ENCODE measurements around the gene PANK2. TPM values are rescaled to one million over a fixed set of nuclear protein-coding genes. Genes with fewer than 3 reads are reported as not detected.

Gene PANK2
- total RNA-seq, 6 donors from 2014 or later: 34.3 to 58.7 (median 50.4) TPM

GRCh38 chr20:3973705-3974104 lies 84.5 kb downstream of the PANK2 start:
- H3K9me3 ChIP-seq: no peaks in the 10 kb centered on the region
- no peaks in the 10 kb centered on the region for H3K36me3 ChIP-seq
- H3K4me3 ChIP-seq: no peak overlapping the region
- H3K27ac ChIP-seq: no peak overlapping the region
- WGBS, 2 donors: 70 to 77% methylated on average over 2 of the region's 2 CpGs
- no peak for ATAC-seq (ENCODE audit: low FRiP score in 2 of 2)
- no peaks in the 10 kb centered on the region for H3K27me3 ChIP-seq
- TF ChIP-seq POLR2A (IDR thresholded peaks at IDR 0.05): no peak
- no peak for TF ChIP-seq CTCF (IDR thresholded peaks at IDR 0.05)
- TF ChIP-seq POLR2AphosphoS5 (IDR thresholded peaks at IDR 0.05): no peak
- no peak for TF ChIP-seq EP300 (IDR thresholded peaks at IDR 0.05)
- peaks cover 0 to 4% (median 0%) of the 10 kb centered on the region in 4 donors for H3K4me1 ChIP-seq
- no peak for DNase-seq

DNA sequence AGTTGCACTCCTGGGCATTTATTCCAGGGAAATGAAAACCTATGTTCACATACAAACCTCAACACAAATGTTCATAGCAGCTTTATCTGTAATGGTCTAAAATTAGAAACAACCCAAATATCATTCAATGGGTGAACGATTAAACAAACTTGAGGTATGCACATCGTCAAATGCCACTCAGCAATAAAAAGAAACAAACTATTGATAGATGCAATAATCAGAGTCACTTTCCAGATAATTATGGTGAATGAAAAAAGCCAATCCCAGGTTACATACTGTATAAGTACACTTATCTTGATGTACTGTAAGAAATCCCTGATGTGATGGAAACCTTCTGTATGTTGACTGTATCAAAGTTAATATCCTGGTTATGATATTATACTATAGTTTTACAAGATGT lies 87.3 kb downstream of the PANK2 start:
- no peak for DNase-seq
- Histone ChIP-seq H3K4me3 (no peak overlapping the region), H3K36me3 (no peaks in the 10 kb centered on the region), H3K4me1 (peaks cover 4 to 20% (median 10%) of the 10 kb centered on the region in 4 donors), H3K27ac (no peak overlapping the region), H3K9me3 (no peaks in the 10 kb centered on the region), H3K27me3 (no peaks in the 10 kb centered on the region)
- TF ChIP-seq POLR2AphosphoS5 (IDR thresholded peaks at IDR 0.05) (no peak), CTCF (IDR thresholded peaks at IDR 0.05) (no peak), POLR2A (IDR thresholded peaks at IDR 0.05) (no peak), EP300 (IDR thresholded peaks at IDR 0.05) (no peak)
- 35 to 36% methylated on average over 2 of the region's 2 CpGs for WGBS, 2 donors
- no peak for ATAC-seq (ENCODE audit: low FRiP score in 2 of 2)

Small RNAs within 50 kb of the gene (small RNA-seq; reads per million reads assigned to genes)
- 0.86 to 2.2 (median 1.3) reads per million in 4 donors for gene MIR103A2

Other genes with a start within 250 kb of the PANK2 start
- gene GFRA4, start 226.0 kb upstream of the PANK2 start, total RNA-seq: not detected
- gene ADAM33, start 207.4 kb upstream of the PANK2 start, total RNA-seq: 10 to 100 TPM in 3 of 6 donors, 1 to 10 TPM in 3; 2.3 to 26.2 (median 10.5) TPM
- 10 to 100 TPM; 14.4 to 69.9 (median 60.7) TPM for gene SIGLEC1, start 176.8 kb upstream of the PANK2 start, total RNA-seq
- gene HSPA12B, start 156.7 kb upstream of the PANK2 start, total RNA-seq: 10 to 100 TPM; 18.4 to 53.7 (median 21.5) TPM
- 10 to 100 TPM in 5 of 6 donors, 1 to 10 TPM in 1; 6.7 to 41.9 (median 39.1) TPM for gene ADISSP, start 121.6 kb upstream of the PANK2 start, total RNA-seq
- gene SPEF1, start 107.9 kb upstream of the PANK2 start, total RNA-seq: 10 to 100 TPM in 1 of 6 donors, 1 to 10 TPM in 4, under 1 TPM in 1; 0.34 to 15.1 (median 5.4) TPM
- 100 to 1,000 TPM in 2 of 6 donors, 10 to 100 TPM in 4; 56.6 to 125 (median 89.7) TPM for gene CENPB, start 102.6 kb upstream of the PANK2 start, total RNA-seq
- gene CDC25B, start 93.1 kb upstream of the PANK2 start, total RNA-seq: 100 to 1,000 TPM in 3 of 6 donors, 10 to 100 TPM in 3; 45.5 to 151 (median 99.1) TPM
- gene AP5S1, start 68.8 kb upstream of the PANK2 start, total RNA-seq: 10 to 100 TPM in 5 of 6 donors, 1 to 10 TPM in 1; 9.4 to 20.8 (median 14.7) TPM
- gene MAVS, start 42.6 kb upstream of the PANK2 start, total RNA-seq: 10 to 100 TPM; 31.0 to 54.5 (median 39.9) TPM
- gene RNF24, start 126.2 kb downstream of the PANK2 start, total RNA-seq: 10 to 100 TPM; 12.0 to 28.8 (median 19.3) TPM

Measured in upper lobe of left lung (tissue), 6 donors.